Measurements from ENCODE around the gene TMEM176B.

TMEM176B gene

GRCh38 chr7:150846291-150847115 lies 46.3 kb upstream of the TMEM176B start:
- ChIA-PET CTCF (no interaction called here), POLR2A (no interaction called here)
- TF ChIP-seq, protein P1, sequence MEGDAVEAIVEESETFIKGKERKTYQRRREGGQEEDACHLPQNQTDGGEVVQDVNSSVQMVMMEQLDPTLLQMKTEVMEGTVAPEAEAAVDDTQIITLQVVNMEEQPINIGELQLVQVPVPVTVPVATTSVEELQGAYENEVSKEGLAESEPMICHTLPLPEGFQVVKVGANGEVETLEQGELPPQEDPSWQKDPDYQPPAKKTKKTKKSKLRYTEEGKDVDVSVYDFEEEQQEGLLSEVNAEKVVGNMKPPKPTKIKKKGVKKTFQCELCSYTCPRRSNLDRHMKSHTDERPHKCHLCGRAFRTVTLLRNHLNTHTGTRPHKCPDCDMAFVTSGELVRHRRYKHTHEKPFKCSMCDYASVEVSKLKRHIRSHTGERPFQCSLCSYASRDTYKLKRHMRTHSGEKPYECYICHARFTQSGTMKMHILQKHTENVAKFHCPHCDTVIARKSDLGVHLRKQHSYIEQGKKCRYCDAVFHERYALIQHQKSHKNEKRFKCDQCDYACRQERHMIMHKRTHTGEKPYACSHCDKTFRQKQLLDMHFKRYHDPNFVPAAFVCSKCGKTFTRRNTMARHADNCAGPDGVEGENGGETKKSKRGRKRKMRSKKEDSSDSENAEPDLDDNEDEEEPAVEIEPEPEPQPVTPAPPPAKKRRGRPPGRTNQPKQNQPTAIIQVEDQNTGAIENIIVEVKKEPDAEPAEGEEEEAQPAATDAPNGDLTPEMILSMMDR (IDR thresholded peaks at IDR 0.05; ENCODE audit: insufficient read depth, low read length, missing control alignments): no peak
- no peak for DNase-seq (ENCODE audit: low read depth, low spot score)
- no peak overlapping the region for H3K4me3 ChIP-seq (ENCODE audit: low read depth, low read length)

- DNase-seq (ENCODE audit: low read depth, low spot score): no peak
- TF ChIP-seq, protein P1 (IDR thresholded peaks at IDR 0.05; ENCODE audit: insufficient read depth, low read length, missing control alignments): no peak
These were observed 45.3 kb upstream of the TMEM176B start for GRCh38 chr7:150845421-150845861.

GRCh38 chr7:150842716-150843115 lies 42.6 kb upstream of the TMEM176B start:
- ChIA-PET CTCF (no interaction called here), POLR2A (no interaction called here)
- no peak for DNase-seq (ENCODE audit: low read depth, low spot score)
- TF ChIP-seq, protein P1 (IDR thresholded peaks at IDR 0.05; ENCODE audit: insufficient read depth, low read length, missing control alignments): no peak
- H3K4me3 ChIP-seq (ENCODE audit: low read depth, low read length): no peak overlapping the region

More at GRCh38 chr7:150845421-150845861, 45.3 kb upstream of the TMEM176B start:
- CTCF ChIA-PET: no interaction called here
- no peak overlapping the region for H3K4me3 ChIP-seq (ENCODE audit: low read depth, low read length)
- POLR2A ChIA-PET: no interaction called here

GRCh38 chr7:150842018-150842417 lies 41.9 kb upstream of the TMEM176B start:
- H3K4me3 ChIP-seq (ENCODE audit: low read depth, low read length): no peak overlapping the region
- ChIA-PET POLR2A (no interaction called here), CTCF (no interaction called here)
- TF ChIP-seq, protein P1 (IDR thresholded peaks at IDR 0.05; ENCODE audit: insufficient read depth, low read length, missing control alignments): no peak
- no peak for DNase-seq (ENCODE audit: low read depth, low spot score)

DNA sequence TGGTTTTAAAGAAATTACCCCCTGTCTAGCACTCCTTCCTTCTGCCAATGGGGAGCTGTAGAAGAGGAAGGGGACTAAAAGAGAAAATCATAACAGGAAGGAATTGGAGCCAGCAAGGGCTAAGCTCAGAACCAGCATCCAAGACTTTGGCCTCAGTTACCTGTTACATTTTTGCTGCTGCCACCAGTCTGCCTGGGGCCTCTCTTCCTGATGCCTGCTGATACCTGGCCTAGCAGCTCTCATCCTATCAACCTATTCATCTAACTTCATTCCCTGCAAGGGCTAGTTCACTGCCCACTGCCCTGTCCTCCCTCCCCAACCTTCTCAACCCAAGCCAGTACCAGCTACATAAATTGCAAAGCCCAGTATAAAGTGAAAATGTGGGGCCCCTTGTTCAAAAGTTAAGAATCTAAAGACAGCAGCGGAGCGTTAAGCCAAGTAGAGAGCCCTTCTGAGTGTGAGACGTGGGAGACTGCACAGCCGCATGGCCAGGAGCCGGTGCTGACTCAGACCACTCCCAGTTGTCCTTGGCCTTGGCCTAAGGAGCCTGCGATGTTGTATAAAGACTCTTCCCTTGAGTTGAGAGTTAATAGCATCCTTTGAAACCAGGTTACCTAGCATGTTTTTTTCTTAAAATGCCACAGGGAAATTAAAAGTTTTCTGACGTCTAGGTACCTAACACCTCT lies 38.9 kb upstream of the TMEM176B start:
- no peak for DNase-seq (ENCODE audit: low read depth, low spot score)
- CTCF ChIA-PET: no interaction called here
- POLR2A ChIA-PET: no interaction called here

More for the DNA sequence above, 38.9 kb upstream of the TMEM176B start:
- TF ChIP-seq, protein P1 (IDR thresholded peaks at IDR 0.05; ENCODE audit: insufficient read depth, low read length, missing control alignments): no peak
- H3K4me3 ChIP-seq (ENCODE audit: low read depth, low read length): no peak overlapping the region

All from AG04449 (cell line).